GM20000 (cell line): Measurements from ENCODE around the gene ATP6V0D1.

Source experiments
- DNase-seq: peaks from one replicate; pipeline ENCODE4 v3.0.0; 2012; ENCODE audit warnings: low spot score
- TF ChIP-seq, protein P1 (sequence below): IDR thresholded peaks from 2 replicates; pipeline ENCODE4 v1.5.1; 2012; ENCODE audit warnings: mild to moderate bottlenecking, control low read depth; ENCODE audit errors: extremely low read depth, missing control alignments

The ATP6V0D1 gene

DNA sequence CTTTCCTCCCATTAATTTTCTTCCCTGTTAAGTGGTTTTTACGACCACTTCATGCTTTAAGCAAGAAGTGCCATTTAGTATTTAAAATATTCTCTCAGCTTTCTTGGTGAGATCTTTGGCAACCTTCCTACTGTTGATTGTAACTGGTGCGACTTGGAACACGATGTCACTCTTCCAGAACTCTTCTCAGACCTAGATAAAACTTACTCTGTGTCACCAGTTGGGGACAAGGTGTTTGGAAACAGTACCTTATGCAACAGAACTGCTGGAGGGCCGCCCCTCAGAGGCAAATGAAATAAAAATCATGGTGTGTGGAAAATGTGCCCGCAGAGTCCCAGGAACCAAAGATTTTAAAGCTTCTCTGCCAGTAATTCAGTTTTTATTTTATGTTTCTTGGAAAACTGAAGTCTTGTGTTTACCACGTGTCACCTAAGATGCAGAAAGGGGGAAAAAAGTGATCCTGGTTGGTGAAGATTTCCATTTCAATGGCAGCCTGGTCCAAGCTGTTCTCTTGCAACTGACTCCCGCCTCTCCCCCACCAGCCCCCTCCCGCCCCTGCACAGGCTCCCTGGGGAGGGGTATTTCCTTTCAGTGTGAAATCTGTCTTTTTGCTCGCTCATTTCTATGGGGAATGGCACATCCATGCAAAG, 57.2 kb downstream of the ATP6V0D1 start:
- DNase-seq: no peak
- TF ChIP-seq, protein P1, sequence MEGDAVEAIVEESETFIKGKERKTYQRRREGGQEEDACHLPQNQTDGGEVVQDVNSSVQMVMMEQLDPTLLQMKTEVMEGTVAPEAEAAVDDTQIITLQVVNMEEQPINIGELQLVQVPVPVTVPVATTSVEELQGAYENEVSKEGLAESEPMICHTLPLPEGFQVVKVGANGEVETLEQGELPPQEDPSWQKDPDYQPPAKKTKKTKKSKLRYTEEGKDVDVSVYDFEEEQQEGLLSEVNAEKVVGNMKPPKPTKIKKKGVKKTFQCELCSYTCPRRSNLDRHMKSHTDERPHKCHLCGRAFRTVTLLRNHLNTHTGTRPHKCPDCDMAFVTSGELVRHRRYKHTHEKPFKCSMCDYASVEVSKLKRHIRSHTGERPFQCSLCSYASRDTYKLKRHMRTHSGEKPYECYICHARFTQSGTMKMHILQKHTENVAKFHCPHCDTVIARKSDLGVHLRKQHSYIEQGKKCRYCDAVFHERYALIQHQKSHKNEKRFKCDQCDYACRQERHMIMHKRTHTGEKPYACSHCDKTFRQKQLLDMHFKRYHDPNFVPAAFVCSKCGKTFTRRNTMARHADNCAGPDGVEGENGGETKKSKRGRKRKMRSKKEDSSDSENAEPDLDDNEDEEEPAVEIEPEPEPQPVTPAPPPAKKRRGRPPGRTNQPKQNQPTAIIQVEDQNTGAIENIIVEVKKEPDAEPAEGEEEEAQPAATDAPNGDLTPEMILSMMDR: no peak

DNA sequence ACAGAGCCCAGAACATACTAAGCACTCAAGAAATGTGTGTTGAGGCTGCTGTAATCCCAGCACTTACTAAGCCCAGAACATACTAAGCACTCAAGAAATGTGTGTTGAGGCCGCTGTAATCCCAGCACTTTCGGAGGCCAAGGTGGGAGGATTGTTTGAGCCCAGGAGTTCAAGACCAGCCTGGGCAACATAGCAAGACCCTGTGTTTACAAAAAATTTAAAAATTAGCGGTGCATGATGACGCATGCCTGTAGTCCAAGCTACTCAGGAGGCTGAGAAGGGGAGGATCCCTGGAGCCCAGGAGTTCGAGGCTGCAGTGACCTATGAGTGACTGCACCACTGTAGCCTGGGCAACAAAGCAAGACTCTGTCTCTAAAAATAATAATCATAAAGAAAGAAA, 57.9 kb downstream of the ATP6V0D1 start:
- TF ChIP-seq, protein P1: no peak
- DNase-seq: no peak

DNA sequence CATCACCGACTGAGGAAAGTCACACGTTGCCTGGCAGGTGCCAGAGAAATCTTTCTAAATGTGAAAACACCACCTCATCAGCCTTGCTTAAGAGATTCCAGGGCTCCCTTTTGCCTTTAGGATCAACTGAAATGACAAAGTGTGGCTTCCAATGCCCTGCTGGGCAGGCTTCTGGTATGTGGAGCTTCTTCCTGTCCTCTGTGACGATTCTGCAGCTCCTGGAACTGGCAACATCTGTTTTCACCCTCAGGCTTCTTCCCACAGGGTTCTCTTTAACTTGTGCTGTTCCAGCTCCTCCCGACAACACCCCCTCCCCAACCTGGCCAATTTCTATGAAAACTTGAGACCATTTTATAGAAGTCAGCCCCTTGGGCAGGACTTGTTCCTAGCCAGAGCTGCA, 59.9 kb downstream of the ATP6V0D1 start:
- TF ChIP-seq, protein P1: no peak

DNA sequence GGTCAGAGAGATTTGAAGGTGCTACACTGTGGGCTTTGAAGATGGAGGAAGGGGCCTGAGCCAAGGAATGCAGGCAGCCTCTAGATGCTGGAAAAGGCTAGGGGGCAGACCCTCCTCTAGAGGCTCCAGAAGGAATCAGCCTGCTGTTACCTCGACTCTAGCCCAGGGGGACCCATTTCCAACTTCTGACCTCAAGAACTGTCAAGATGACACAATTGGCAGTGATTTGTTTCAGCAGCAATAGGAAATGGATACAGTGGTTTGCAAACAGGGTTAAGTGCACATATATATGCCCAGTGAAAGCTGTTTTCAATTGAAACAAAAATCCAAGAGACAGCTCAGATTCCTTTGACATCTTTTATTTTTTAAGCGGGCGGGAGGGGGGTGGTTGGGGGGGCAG, 61.0 kb downstream of the ATP6V0D1 start:
- DNase-seq: no peak
- TF ChIP-seq, protein P1: no peak

More for the DNA sequence above, 59.9 kb downstream of the ATP6V0D1 start:
- DNase-seq: no peak

DNA sequence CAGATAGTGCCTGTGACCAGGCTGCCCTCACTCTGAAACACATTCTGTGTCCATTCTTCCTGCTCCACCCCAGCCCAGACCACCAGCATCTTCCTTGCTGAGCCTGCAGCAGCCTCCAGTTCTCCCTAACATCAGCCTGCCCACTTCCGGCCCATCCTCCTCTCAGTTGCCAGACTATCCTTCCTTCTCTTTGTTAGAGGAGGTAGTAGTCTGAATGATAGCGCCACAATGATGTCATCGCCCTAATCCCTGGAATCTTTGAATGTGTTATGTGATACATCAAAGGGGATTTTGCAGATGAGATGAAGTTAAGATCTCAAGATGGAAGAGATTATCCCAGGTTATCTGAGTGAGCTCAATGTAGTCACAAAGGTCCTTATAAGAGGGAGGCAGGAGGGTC, 61.5 kb downstream of the ATP6V0D1 start:
- no peak for DNase-seq

DNA sequence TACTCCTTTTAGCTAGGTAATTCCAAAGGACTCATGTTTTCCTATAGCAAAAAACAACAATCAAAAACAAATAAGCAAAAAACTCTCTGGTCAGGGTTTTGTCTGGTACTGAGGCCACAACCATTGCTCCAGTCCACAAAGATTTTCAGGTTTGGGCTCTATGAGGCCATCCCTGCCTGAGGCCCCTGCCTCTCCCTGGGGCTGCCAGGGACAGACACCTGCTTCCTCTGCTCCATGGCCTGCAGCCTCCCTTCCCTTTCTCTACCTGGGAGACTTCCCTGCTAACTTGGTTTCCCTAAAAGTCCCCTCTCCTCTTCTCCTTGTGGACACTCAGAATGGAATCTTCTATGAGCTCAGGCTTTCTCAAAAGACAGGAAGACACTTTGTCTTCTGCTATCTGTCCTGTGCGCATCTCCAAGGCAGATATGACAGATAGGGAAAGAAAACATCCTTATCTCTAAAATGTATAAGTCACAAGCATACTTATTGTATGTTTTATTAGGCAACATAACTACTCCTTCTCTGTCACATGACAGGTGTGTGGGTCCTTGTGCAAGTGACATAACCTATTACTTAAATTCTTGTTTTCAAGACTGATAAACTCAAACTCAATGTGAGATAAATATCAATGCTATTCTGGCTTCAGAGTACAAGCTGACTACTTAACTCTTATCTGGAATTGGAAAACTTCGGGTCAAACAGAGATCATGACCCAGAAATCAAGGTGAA, 63.5 kb downstream of the ATP6V0D1 start:
- no peak for DNase-seq
- TF ChIP-seq, protein P1: no peak

More for the DNA sequence above, 61.5 kb downstream of the ATP6V0D1 start:
- TF ChIP-seq, protein P1: no peak
